Sigmoid colon (tissue), 4 donors: Measurements from ENCODE around the gene YEATS2.
"Not testable (repeated sequence)": the region's sequence is repeated elsewhere in the genome, so short reads cannot be mapped to it uniquely, and the experiment has no call there.

ENCODE experiments used
- EP300 ChIP-seq, 4 donors: sonication (generic); formaldehyde crosslinking; IDR thresholded peaks; one replicate each; pipeline ENCODE4 v1.6.1; 2017; ENCODE audit warnings: antibody characterized with exemption in 4 of 4
- POLR2A ChIP-seq, 2 donors: fragments of 450-650 bp; IDR thresholded peaks; one replicate each; pipeline ENCODE4 v1.6.1; 2016; ENCODE audit warnings: antibody characterized with exemption in 2 of 2, mild to moderate bottlenecking in 2 of 2, moderate library complexity in 2 of 2
- POLR2AphosphoS5 ChIP-seq, 4 donors: sonication (generic); formaldehyde crosslinking; IDR thresholded peaks; one replicate each; pipeline ENCODE4 v1.6.1; 2017; ENCODE audit warnings: antibody characterized with exemption in 4 of 4

DNA sequence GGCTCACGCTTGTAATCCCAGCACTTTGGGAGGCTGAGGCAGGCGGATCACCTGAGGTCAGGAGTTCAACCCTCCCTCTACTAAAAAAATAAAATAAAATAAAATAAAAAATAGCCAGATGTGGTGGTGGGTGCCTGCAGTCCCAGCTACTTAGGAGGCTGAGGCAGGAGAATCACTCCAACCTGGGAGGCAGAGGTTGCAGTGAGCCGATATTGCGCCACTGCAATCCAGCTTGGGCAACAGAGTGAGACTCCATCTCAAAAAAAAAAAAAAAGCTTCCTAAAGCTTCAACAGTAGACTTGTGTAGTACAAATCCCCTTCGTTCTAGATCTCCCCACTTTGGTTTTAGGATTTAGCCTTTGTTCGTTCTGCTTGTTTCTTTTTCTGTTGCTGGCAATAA lies 6.3 kb downstream of the YEATS2 start:
- TF ChIP-seq POLR2AphosphoS5, EP300, POLR2A (IDR thresholded peaks at IDR 0.05): not testable (repeated sequence)
